SU-DHL-6 (cell line): ENCODE results near the gene GADD45G.

Experiments used
- H2AFZ ChIP-seq: fragments of 200-600 bp; sonication (generic); 2 replicates; pipeline ENCODE4 v1.6.1; 2014; ENCODE audit warnings: low read depth, mild to moderate bottlenecking, moderate library complexity, mixed read lengths, antibody characterized with exemption, low read length; ENCODE audit not compliant: severe bottlenecking
- H3F3A ChIP-seq: fragments of 200-600 bp; shearing (Covaris generic); 2 replicates; pipeline ENCODE4 v1.6.0; 2016; ENCODE audit warnings: antibody characterized with exemption, mild to moderate bottlenecking; ENCODE audit not compliant: insufficient read depth
- H3K27ac ChIP-seq: fragments of 200-600 bp; sonication (generic); 2 replicates; pipeline ENCODE4 v1.5.1; 2016; ENCODE audit warnings: low read depth, mild to moderate bottlenecking, low read length, moderate library complexity, mixed read lengths
- H3K27me3 ChIP-seq: fragments of 200-600 bp; sonication (generic), shearing (Covaris generic); 2 replicates; pipeline ENCODE4 v1.6.0; 2014; ENCODE audit warnings: mild to moderate bottlenecking, low read length
- H3K36me3 ChIP-seq: fragments of 200-600 bp; sonication (generic); 2 replicates; pipeline ENCODE4 v1.6.1; 2014; ENCODE audit warnings: mild to moderate bottlenecking, low read length, mixed read lengths
- H3K4me2 ChIP-seq: fragments of 300-600, 200-600 bp; shearing (Covaris generic), sonication (generic); 2 replicates; pipeline ENCODE4 v1.6.0; 2014; ENCODE audit warnings: low read length, low read depth, mild to moderate bottlenecking; ENCODE audit not compliant: poor library complexity, severe bottlenecking
- H3K4me3 ChIP-seq: fragments of 200-600 bp; sonication (generic); 2 replicates; pipeline ENCODE4 v1.5.1; 2014; ENCODE audit warnings: antibody characterized with exemption, low read length, mild to moderate bottlenecking, mixed read lengths; ENCODE audit not compliant: insufficient read depth, poor library complexity, severe bottlenecking
- H3K79me2 ChIP-seq: fragments of 200-600 bp; sonication (generic); 2 replicates; pipeline ENCODE4 v1.6.1; 2014; ENCODE audit warnings: mild to moderate bottlenecking, low read length, moderate library complexity; ENCODE audit not compliant: insufficient read depth
- H3K9ac ChIP-seq: fragments of 200-600 bp; sonication (generic); 2 replicates; pipeline ENCODE4 v1.7.0; 2014; ENCODE audit warnings: mild to moderate bottlenecking, low read length
- H3K9me2 ChIP-seq: fragments of 200-600 bp; sonication (generic); replicated peaks from 2 replicates; pipeline ENCODE4 v1.6.1; 2014; ENCODE audit warnings: low read length; ENCODE audit not compliant: insufficient read depth
- H3K9me3 ChIP-seq: fragments of 200-600 bp; sonication (generic); 2 replicates; pipeline ENCODE4 v1.6.1; 2014; ENCODE audit warnings: low read length, mixed read lengths; ENCODE audit not compliant: insufficient read depth
- H4K20me1 ChIP-seq: fragments of 200-600 bp; sonication (generic); 2 replicates; pipeline ENCODE4 v1.6.1; 2014; ENCODE audit warnings: low read depth, mild to moderate bottlenecking, antibody characterized with exemption, low read length, moderate library complexity, mixed read lengths
- CTCF ChIP-seq: fragments of 200-600 bp; sonication (generic); IDR thresholded peaks from one replicate; pipeline ENCODE4 v1.5.1; 2017; ENCODE audit warnings: antibody characterized with exemption, mild to moderate bottlenecking, low read length, moderate library complexity; ENCODE audit not compliant: insufficient read depth, poor library complexity, severe bottlenecking
- EZH2phosphoT487 ChIP-seq: fragments of 200-600 bp; sonication (generic), shearing (Covaris generic); conservative IDR thresholded peaks from 2 replicates; pipeline ENCODE4 v1.6.1; 2018; ENCODE audit warnings: mild to moderate bottlenecking, antibody characterized with exemption, low read length, moderate library complexity, mixed read lengths

GADD45G gene

DNA sequence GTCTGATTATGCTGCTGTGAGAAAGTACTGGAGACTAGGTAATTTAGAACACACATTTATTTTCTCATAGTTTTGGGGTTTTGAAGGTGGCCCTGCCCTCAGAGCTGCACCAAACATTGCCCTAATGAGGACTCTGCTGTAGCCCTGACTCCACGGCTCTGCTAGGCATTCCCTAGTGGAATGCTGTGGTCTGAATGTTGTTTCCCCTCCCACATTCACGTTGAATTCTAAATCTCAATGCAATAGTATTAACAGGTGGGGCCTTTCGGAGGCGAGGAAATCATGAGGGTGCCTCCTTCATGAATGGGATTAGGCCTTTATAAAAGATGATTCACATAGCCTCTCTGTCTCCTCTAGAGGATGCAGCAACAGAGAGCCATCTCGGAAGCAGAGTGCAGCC is 25.7 kb downstream of the GADD45G start:
- TF ChIP-seq CTCF (no peak), EZH2phosphoT487 (no peak)
- Histone ChIP-seq H3K27me3 (no peaks in the 10 kb centered on the region), H3K9me3 (no peaks in the 10 kb centered on the region), H3F3A (no peaks in the 10 kb centered on the region), H3K79me2 (no peaks in the 10 kb centered on the region), H3K4me3 (no peak overlapping the region), H2AFZ (no peak overlapping the region), H3K9me2 (no peaks in the 10 kb centered on the region), H3K36me3 (no peaks in the 10 kb centered on the region), H3K27ac (no peak overlapping the region), H4K20me1 (no peaks in the 10 kb centered on the region), H3K9ac (no peak overlapping the region), H3K4me2 (no peak overlapping the region)

DNA sequence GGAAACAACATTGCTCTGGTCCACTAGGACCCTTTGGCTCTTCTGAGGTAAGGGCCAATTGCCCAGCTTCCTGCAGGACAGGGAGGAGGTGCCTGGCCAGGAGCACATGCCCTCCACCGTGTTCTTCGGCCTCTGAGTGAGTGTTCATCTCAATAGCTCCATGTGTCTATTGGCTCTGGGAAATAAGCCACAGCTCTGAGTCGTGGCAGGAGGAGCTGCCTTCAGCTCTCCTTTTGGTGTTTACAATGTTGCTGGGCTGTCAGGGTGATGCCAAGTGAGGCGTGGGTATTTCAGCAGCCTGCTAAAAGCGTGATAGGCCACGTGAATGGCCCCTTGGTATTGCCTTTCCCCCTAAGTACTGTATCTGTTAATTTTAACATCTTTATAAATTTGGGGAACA is 26.6 kb downstream of the GADD45G start:
- Histone ChIP-seq H3K27me3 (no peaks in the 10 kb centered on the region), H3F3A (no peaks in the 10 kb centered on the region), H3K36me3 (no peaks in the 10 kb centered on the region)

GRCh38 chr9:89632192-89632733 is 27.5 kb downstream of the GADD45G start:
- H3K9ac ChIP-seq: no peak overlapping the region

More for the DNA sequence above, 26.6 kb downstream of the GADD45G start:
- no peak overlapping the region for H3K4me3 ChIP-seq
- no peak overlapping the region for H3K9ac ChIP-seq
- no peaks in the 10 kb centered on the region for H3K9me2 ChIP-seq
- H3K27ac ChIP-seq: no peak overlapping the region
- H3K4me2 ChIP-seq: no peak overlapping the region
- no peak overlapping the region for H2AFZ ChIP-seq
- H4K20me1 ChIP-seq: no peaks in the 10 kb centered on the region
- TF ChIP-seq EZH2phosphoT487: no peak
- no peak for TF ChIP-seq CTCF
- no peaks in the 10 kb centered on the region for H3K79me2 ChIP-seq
- H3K9me3 ChIP-seq: no peaks in the 10 kb centered on the region

More at GRCh38 chr9:89632192-89632733, 27.5 kb downstream of the GADD45G start:
- Histone ChIP-seq H3K27ac (no peak overlapping the region), H3K9me3 (no peaks in the 10 kb centered on the region), H3F3A (no peaks in the 10 kb centered on the region), H3K4me3 (no peak overlapping the region), H3K36me3 (no peaks in the 10 kb centered on the region), H4K20me1 (no peaks in the 10 kb centered on the region), H3K79me2 (no peaks in the 10 kb centered on the region), H2AFZ (no peak overlapping the region), H3K27me3 (no peaks in the 10 kb centered on the region), H3K4me2 (no peak overlapping the region), H3K9me2 (no peaks in the 10 kb centered on the region)
- TF ChIP-seq EZH2phosphoT487 (no peak), CTCF (no peak)
